HG02884 (cell line): ENCODE results near the gene MAST4.
A peak's percentile ranks its signal among the peaks of the same experiment; 100 is the strongest.

ENCODE experiments used
- ATAC-seq: cut with Tn5 transposase; IDR thresholded peaks from one replicate; pipeline ENCODE4 v1.9.1; 2021; ENCODE audit warnings: mild to moderate bottlenecking, moderate library complexity; ENCODE audit not compliant: unreplicated experiment

The MAST4 gene

GRCh38 chr5:66896171-66896570, 300.0 kb downstream of the MAST4 start:
- ATAC-seq, result no peak

DNA sequence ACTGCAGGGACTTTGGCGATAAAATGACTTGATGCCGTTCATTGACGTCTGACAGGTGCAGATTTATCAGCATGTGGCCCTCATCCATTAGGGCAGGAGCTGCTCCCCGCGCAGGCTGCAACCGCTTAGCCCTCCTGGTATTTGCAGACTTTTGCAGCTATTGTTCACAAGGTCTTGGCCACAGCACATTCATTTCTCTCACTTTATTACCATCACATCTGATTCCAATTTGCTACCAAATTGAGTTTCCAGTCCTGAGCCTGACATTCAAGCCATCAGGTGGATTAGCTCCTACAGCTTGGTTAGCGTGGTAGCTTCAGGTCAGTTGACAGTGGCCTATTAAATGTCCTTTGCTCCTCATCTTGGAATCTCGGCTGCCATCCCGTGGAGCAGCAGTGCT, 301.2 kb downstream of the MAST4 start:
- no peak for ATAC-seq

GRCh38 chr5:66898241-66898995, 302.2 kb downstream of the MAST4 start:
- ATAC-seq, result no peak

DNA sequence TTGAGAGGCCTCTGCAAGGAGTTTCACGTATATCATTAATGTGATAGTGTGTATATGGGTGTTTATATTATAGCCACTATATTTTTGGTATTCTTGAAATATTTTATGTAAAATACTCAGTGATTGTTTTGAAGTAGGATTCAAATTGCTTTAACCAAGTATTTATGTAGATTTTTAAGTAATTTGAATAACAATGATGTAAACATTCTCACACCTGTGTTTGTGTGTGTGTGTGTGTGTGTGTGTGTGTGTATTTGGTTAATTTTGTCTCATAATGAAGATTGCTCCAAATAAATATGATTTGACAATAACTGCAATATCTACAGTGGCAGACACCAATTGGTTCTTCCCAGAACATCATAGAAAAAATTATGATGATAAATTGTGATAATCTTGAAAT, 307.0 kb downstream of the MAST4 start:
- ATAC-seq, result no peak

- no peak for ATAC-seq
Measured at GRCh38 chr5:66903709-66904108, 307.5 kb downstream of the MAST4 start.

GRCh38 chr5:66904189-66904588, 308.0 kb downstream of the MAST4 start:
- no peak for ATAC-seq

DNA sequence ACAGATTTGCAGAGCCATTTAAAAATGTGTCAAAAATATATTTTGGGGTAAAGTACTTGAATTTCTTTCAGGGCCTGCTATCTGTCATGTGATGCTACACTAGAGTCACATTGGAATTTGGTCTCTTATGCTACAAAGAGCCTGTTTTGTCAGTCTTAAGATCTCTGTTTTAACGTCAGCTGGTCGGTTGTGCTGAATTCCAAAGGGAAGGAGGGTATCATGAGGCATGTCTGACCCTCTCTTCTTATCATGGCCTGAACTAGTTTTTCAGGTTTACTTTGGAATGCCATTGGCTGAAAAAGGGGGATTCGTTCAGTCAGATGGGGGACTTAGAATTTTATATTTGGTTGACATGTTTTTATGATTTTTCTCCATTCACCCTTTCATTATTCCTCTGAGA, 309.8 kb downstream of the MAST4 start:
- no peak for ATAC-seq

DNA sequence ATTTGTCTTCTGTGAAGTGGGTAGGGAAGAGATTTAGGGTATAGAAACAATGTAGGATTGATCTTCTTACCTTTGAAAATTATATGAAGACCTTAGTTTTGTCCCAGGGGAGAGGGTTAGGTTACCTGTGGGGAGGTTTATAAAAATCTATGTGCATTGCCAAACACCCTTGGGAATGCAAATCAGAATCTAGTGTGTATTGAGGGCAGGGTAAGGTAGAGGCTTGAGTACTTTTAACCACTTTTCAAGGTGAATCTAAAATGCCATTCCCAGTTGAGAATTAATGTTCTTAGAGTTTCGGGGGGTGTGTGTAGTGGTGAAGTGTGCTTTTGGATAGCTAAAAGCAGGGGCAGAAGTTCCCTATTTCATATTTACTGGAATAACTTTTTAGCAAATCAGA, 312.0 kb downstream of the MAST4 start:
- no peak for ATAC-seq

GRCh38 chr5:66909364-66909763, 313.2 kb downstream of the MAST4 start:
- no peak for ATAC-seq

DNA sequence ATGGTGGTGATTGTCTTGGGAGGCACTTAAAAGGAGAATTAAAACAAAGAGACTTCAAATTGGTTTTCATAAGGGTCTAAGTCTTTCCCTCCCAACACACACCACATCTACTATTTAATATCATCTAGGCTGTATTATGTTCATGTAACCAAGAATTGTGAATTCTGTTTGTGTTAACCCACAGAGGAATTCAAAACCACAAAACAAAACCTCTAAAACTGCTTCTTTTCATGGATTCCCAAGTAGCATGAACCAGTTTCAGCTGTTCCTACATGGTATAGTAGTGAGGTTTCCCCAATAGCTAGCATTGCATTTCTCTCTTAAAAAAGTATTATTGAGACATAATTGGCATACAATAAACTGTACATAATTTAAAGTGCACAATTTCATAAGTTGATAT, 316.6 kb downstream of the MAST4 start:
- no peak for ATAC-seq

GRCh38 chr5:66915531-66915930, 319.3 kb downstream of the MAST4 start:
- no peak for ATAC-seq

DNA sequence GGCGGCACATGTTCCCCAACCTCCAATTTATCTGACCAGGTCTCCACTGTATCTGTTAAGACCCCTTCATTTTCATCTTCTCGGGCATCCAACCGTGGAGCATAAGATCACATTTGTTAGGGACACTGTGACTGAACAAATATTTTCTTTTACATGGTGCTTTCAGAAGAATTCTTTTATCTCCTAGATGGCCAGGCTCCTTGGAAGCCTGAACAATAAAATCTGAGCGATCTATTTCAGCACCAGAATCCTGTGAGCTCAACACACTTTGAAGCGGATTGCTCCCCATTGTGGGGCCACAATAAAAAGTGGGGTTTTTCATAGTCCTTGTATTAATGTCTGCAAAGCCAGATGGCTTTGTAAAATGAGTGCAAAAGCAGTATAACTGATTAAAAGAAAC, 326.7 kb downstream of the MAST4 start:
- no peak for ATAC-seq

DNA sequence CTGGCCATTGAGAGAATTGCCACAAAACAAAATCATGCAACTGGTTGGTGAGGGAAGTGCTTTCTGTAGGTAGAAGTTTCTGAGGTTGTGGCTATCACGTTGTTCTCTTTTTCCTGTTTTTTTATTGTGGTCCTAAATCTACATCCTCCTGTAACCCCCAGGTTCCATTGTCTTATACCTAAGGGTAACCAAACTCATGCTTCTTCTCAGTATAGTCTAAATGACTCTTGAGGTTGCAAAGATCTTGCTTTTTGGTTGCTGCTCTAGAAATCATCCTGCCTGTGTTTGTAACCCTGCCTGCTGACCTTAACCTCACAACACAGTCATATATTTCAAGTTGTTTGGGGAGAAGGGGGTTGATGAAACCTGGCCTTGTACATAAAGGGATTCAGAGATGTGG, 327.3 kb downstream of the MAST4 start:
- ATAC-seq, result no peak

GRCh38 chr5:66923922-66924321, 327.7 kb downstream of the MAST4 start:
- ATAC-seq, result no peak

DNA sequence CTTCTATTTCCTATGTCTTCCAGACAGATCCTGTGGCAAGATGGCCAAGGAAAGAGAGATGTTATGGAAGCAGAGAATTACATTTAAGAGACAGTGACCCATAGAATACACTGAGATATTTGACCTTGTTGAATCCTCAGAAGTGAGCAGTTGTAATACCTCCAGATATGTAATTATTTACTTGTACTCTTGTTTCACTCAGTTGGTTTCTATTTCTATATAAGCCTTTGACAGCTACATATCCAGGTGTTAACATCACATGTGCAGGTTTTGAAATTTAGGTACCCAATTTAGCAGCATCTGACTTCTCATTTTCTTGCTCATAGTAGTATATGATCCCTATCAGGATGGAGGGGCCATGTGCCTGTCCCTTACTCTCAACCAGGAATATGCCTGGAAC, 330.9 kb downstream of the MAST4 start:
- ATAC-seq, result no peak

DNA sequence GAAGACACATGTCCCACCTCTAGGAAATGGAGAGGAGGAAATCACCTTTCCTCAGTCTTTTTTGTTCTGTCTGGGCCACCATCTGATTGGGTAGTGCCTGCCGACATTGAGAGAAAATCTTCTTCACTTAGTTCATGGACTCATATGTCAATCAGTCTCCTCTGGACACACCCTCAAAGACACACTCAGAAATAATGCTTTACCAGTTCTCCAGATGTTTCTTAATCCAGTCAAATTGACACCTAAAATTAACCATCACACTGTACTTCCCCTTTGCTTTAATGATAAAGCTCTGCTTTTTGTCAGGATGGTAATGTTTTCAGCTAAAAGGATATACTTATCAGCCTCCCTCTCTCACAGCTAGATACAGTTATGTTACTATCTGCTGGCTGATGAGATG, 333.1 kb downstream of the MAST4 start:
- ATAC-seq, result no peak

DNA sequence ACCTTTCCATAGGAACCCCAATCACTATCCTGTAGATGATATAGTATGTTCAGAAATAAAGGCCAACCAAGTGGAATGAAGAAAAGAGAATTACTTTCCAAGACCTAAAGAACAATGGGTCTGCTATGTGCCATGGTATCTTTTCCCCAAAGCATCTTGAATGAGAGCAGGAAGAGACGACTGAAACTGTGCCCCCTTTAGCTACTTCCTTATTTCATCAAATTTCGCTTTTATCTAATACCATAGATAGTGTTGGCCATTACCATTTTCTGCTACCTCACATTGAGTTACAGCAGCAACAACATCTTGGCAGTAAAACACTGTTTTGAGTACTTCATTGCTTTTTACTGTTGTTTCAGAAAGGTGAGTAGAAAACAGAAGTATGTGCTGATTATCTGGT, 333.8 kb downstream of the MAST4 start:
- no peak for ATAC-seq

- ATAC-seq, result no peak
Measured at GRCh38 chr5:66931651-66932050, 335.5 kb downstream of the MAST4 start.

- no peak for ATAC-seq
Measured at GRCh38 chr5:66932457-66932856, 336.3 kb downstream of the MAST4 start.

- no peak for ATAC-seq
Measured at GRCh38 chr5:66933066-66933465, 336.9 kb downstream of the MAST4 start.

DNA sequence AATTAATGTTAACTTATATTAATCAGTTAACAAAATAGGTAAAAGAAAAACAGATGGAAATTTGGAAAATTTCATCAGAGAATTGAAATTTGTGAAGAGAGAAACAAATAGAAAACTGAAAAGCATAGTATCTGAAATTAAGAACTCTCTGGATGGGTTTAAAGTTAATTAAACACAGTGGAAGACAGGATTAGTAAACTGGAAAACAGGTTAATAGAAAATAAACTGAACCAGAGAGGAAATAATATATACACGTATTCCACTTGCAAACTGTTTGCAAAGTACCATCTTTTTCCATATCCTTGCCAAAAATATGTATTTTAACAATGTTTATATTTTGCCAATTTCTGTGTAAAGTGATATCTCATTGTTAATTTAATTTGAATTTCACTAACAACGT, 342.9 kb downstream of the MAST4 start:
- ATAC-seq, result no peak

- ATAC-seq, result peak; percentile 99
Measured at GRCh38 chr5:66945389-66946349, 349.5 kb downstream of the MAST4 start.
